ENCODE results near the gene KLF16. TPM values are rescaled to one million over a fixed set of nuclear protein-coding genes. Genes with fewer than 3 reads are reported as not detected.

Gene KLF16
- total RNA-seq, 1 donor from 2014 or later, result 15.2 TPM

GRCh38 chr19:1874554-1875185 is 11.3 kb upstream of the KLF16 start:
- Histone ChIP-seq H3K27me3 (no peaks in the 10 kb centered on the region), H3K27ac (peak overlapping the region; percentile 93 to 98), H3K36me3 (peaks cover 6 to 8% of the 10 kb centered on the region in 2 donors), H3K4me1 (peaks cover 17 to 31% of the 10 kb centered on the region in 2 donors), H3K4me3 (peak overlapping the region; percentile 90 to 98), H3K9me3 (no peaks in the 10 kb centered on the region)
- no peak for TF ChIP-seq CTCF (IDR thresholded peaks at IDR 0.05)
- no peak for DNase-seq (ENCODE audit: low spot score in 2 of 2)
- intact Hi-C loops (cut with DNase I), result loop anchor here (1.0 kb wide), 1 partner anchor 10 kb away; no protein-coding TSS in a partner anchor

GRCh38 chr19:1873524-1874473 is 10.4 kb upstream of the KLF16 start:
- H3K36me3 ChIP-seq, result peaks cover 6 to 8% of the 10 kb centered on the region in 2 donors
- peak overlapping the region; percentile 17 to 90 for H3K4me3 ChIP-seq
- H3K9me3 ChIP-seq, result no peaks in the 10 kb centered on the region
- H3K27ac ChIP-seq, result peak overlapping the region; percentile 56 to 93
- no peaks in the 10 kb centered on the region for H3K27me3 ChIP-seq
- intact Hi-C loops (cut with DNase I), result no loop called here
- H3K4me1 ChIP-seq, result peaks cover 17 to 31% of the 10 kb centered on the region in 2 donors
- no peak for DNase-seq (ENCODE audit: low spot score in 2 of 2)
- no peak for TF ChIP-seq CTCF (IDR thresholded peaks at IDR 0.05)

GRCh38 chr19:1872807-1873523 is 9.6 kb upstream of the KLF16 start:
- peaks cover 17 to 31% of the 10 kb centered on the region in 2 donors for H3K4me1 ChIP-seq

GRCh38 chr19:1871630-1872029 is 8.3 kb upstream of the KLF16 start:
- Histone ChIP-seq H3K9me3 (no peaks in the 10 kb centered on the region), H3K4me3 (no peak overlapping the region), H3K4me1 (peaks cover 17 to 29% of the 10 kb centered on the region in 2 donors), H3K27ac (no peak overlapping the region), H3K27me3 (no peaks in the 10 kb centered on the region), H3K36me3 (peaks cover 6 to 8% of the 10 kb centered on the region in 2 donors)
- intact Hi-C loops (cut with DNase I), result no loop called here
- DNase-seq (ENCODE audit: low spot score in 2 of 2), result no peak
- TF ChIP-seq CTCF (IDR thresholded peaks at IDR 0.05), result no peak

More at GRCh38 chr19:1872807-1873523, 9.6 kb upstream of the KLF16 start:
- Histone ChIP-seq H3K9me3 (no peaks in the 10 kb centered on the region), H3K4me3 (peak overlapping the region in 1 of 2 donors; percentile 90), H3K27ac (peak overlapping the region; percentile 56 to 93), H3K27me3 (no peaks in the 10 kb centered on the region), H3K36me3 (peaks cover 6 to 8% of the 10 kb centered on the region in 2 donors)
- DNase-seq (ENCODE audit: low spot score in 2 of 2), result no peak
- TF ChIP-seq CTCF (IDR thresholded peaks at IDR 0.05), result no peak
- intact Hi-C loops (cut with DNase I), result no loop called here

- intact Hi-C loops (cut with DNase I), result no loop called here
- no peak overlapping the region for H3K27ac ChIP-seq
These were observed 7.8 kb upstream of the KLF16 start for GRCh38 chr19:1871140-1871597.

More at GRCh38 chr19:1871140-1871597, 7.8 kb upstream of the KLF16 start:
- Histone ChIP-seq H3K4me3 (no peak overlapping the region), H3K27me3 (no peaks in the 10 kb centered on the region), H3K36me3 (peaks cover 6 to 8% of the 10 kb centered on the region in 2 donors), H3K4me1 (peaks cover 17 to 25% of the 10 kb centered on the region in 2 donors), H3K9me3 (no peaks in the 10 kb centered on the region)
- DNase-seq (ENCODE audit: low spot score in 2 of 2), result no peak
- TF ChIP-seq CTCF (IDR thresholded peaks at IDR 0.05), result no peak
